Activated naive CD4-positive, alpha-beta T cell treated with anti-CD3 and anti-CD28 coated beads, Interleukin-2, amount 50 U/mL, for 24 hours (primary cell): Measurements from ENCODE around the gene PDE6A.

Source experiments
- H3K27ac Mint-ChIP-seq: one replicate; pipeline ENCODE4 v1.8.0; 2021; ENCODE audit warnings: mild to moderate bottlenecking, mixed read lengths
- H3K27me3 Mint-ChIP-seq: one replicate; pipeline ENCODE4 v1.8.0; 2021; ENCODE audit warnings: mixed read lengths
- H3K36me3 Mint-ChIP-seq: one replicate; pipeline ENCODE4 v1.8.0; 2021; ENCODE audit warnings: mixed read lengths
- H3K4me1 Mint-ChIP-seq: one replicate; pipeline ENCODE4 v1.8.0; 2021; ENCODE audit warnings: mixed read lengths
- H3K4me3 Mint-ChIP-seq: one replicate; pipeline ENCODE4 v1.8.0; 2021; ENCODE audit warnings: mild to moderate bottlenecking, mixed read lengths
- H3K9me3 Mint-ChIP-seq: one replicate; pipeline ENCODE4 v1.8.0; 2021; ENCODE audit warnings: mixed read lengths

PDE6A gene

DNA sequence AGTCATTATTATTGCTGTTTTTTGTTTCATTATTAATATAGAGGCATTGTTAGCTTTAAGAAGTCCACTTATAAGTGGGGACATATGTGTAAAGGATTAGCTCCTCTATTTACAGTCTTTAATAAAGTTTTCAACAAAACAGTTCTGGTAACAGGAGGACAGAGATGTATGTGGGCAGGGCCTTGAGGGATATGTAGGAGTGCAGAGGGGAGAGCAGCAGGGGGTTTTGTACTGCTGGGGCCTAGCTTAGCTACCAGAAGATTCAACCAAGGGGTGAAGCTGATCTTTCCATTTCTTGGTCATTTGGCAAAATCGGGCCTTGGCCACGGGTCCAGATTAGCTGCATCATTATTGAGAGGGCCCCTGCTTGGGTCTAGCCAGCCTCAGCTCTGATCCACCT lies 124.6 kb downstream of the PDE6A start:
- H3K27ac Mint-ChIP-seq: peak overlapping the region; percentile 82
- no peaks in the 10 kb centered on the region for H3K4me1 Mint-ChIP-seq
- no peak overlapping the region for H3K4me3 Mint-ChIP-seq
- no peaks in the 10 kb centered on the region for H3K9me3 Mint-ChIP-seq
- peaks cover 2% of the 10 kb centered on the region for H3K36me3 Mint-ChIP-seq
- H3K27me3 Mint-ChIP-seq: no peaks in the 10 kb centered on the region

GRCh38 chr5:149818116-149818515 lies 126.5 kb downstream of the PDE6A start:
- H3K27ac Mint-ChIP-seq: no peak overlapping the region

DNA sequence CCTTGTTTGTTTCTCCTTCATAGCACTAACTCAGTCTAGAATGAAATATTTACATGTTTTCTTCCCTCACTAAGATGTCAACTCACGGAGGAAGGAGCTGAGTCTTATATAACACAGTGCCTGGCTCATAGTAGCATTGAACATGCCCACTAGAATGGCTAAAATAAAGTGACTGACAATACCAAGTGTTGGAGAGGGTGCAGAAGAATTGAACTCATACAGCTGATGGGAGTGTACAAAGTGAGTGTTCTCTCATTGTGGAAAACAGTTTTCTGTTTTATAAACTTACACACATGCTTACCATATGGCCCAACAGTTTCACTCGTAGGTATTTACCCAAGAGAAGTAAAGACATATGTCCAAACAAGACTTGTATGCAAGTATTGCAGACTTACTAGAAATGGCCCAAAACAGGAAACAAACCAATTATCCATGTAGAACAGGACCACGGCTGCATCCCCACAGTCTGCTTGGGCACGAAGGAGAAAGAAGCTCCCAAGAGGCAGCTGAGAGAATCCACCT lies 127.0 kb downstream of the PDE6A start:
- Mint-ChIP-seq H3K27me3 (no peaks in the 10 kb centered on the region), H3K27ac (no peak overlapping the region), H3K4me3 (no peak overlapping the region), H3K36me3 (peaks cover 2% of the 10 kb centered on the region), H3K4me1 (peaks cover 3% of the 10 kb centered on the region), H3K9me3 (no peaks in the 10 kb centered on the region)

More at GRCh38 chr5:149818116-149818515, 126.5 kb downstream of the PDE6A start:
- no peaks in the 10 kb centered on the region for H3K27me3 Mint-ChIP-seq
- H3K4me1 Mint-ChIP-seq: peaks cover under 1% of the 10 kb centered on the region
- H3K4me3 Mint-ChIP-seq: no peak overlapping the region
- H3K9me3 Mint-ChIP-seq: no peaks in the 10 kb centered on the region
- H3K36me3 Mint-ChIP-seq: peaks cover 2% of the 10 kb centered on the region

- peaks cover 3% of the 10 kb centered on the region for H3K4me1 Mint-ChIP-seq
Measured at GRCh38 chr5:149816661-149817060, 127.9 kb downstream of the PDE6A start.

DNA sequence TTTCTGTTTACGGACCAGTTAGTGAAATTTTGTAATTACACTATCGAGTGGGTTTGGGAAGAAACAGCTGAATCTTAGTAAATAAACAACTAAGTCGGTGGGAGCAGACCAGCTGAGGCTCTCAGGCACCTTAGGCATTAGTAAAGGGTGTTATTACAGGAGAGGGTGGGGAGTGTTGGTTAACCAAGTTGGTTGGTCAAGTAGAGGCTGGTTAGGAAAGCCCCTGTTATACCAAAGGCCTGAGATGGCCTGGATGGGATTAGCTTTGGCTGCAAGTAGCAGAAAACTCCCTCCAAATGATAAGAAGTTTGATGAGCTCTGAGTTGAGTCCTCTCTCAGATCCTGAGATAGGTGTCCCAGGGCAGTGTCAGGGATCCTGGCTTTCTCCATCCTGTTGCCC lies 133.1 kb downstream of the PDE6A start:
- Mint-ChIP-seq H3K9me3 (no peaks in the 10 kb centered on the region), H3K4me3 (no peak overlapping the region), H3K27ac (no peak overlapping the region), H3K27me3 (no peaks in the 10 kb centered on the region), H3K4me1 (peaks cover 3% of the 10 kb centered on the region), H3K36me3 (no peaks in the 10 kb centered on the region)

More at GRCh38 chr5:149816661-149817060, 127.9 kb downstream of the PDE6A start:
- Mint-ChIP-seq H3K36me3 (peaks cover 2% of the 10 kb centered on the region), H3K27me3 (no peaks in the 10 kb centered on the region), H3K9me3 (no peaks in the 10 kb centered on the region), H3K27ac (no peak overlapping the region), H3K4me3 (no peak overlapping the region)

DNA sequence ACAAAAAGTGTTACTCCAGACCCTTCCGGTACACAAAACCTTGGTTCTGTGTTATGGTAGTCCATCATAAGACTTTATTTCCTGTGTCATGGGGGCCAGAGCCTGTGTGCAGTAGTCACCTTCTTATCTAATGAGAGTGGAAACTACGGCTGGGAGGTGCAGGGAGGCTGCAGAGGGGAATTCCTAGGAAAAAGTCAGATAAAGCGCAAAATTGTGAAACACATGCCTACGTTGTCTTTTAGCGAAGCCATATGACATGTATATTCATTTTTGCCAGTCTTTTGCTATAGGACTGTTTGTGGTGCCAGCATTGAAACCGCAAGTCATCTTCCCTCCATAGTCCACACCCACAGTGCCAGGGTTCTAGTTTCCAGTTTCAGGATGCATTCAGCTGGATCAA lies 133.7 kb downstream of the PDE6A start:
- Mint-ChIP-seq H3K4me3 (no peak overlapping the region), H3K27ac (no peak overlapping the region), H3K4me1 (peaks cover 3% of the 10 kb centered on the region), H3K27me3 (no peaks in the 10 kb centered on the region), H3K36me3 (no peaks in the 10 kb centered on the region), H3K9me3 (no peaks in the 10 kb centered on the region)

- no peaks in the 10 kb centered on the region for H3K9me3 Mint-ChIP-seq
- H3K27ac Mint-ChIP-seq: no peak overlapping the region
- no peak overlapping the region for H3K4me3 Mint-ChIP-seq
- peaks cover 3% of the 10 kb centered on the region for H3K4me1 Mint-ChIP-seq
- no peaks in the 10 kb centered on the region for H3K27me3 Mint-ChIP-seq
- H3K36me3 Mint-ChIP-seq: no peaks in the 10 kb centered on the region
Measured at GRCh38 chr5:149809931-149810691, 134.5 kb downstream of the PDE6A start.

- Mint-ChIP-seq H3K36me3 (no peaks in the 10 kb centered on the region), H3K9me3 (no peaks in the 10 kb centered on the region), H3K4me3 (no peak overlapping the region), H3K27me3 (no peaks in the 10 kb centered on the region), H3K4me1 (peaks cover 3% of the 10 kb centered on the region), H3K27ac (no peak overlapping the region)
Measured at GRCh38 chr5:149808264-149808982, 136.2 kb downstream of the PDE6A start.
